HL-60 (cell line): ENCODE data around the gene GPR146.

Experiments used
- CTCF ChIP-seq: IDR thresholded peaks from one replicate; pipeline ENCODE4 v1.5.1; 2011; ENCODE audit warnings: low read length, control low read depth, inconsistent platforms; ENCODE audit not compliant: insufficient read depth
- POLR2AphosphoS5 ChIP-seq: IDR thresholded peaks from 2 replicates; pipeline ENCODE4 v1.6.1; 2012; ENCODE audit warnings: low read depth
- REST ChIP-seq: IDR thresholded peaks from 2 replicates; pipeline ENCODE4 v1.6.1; 2012; ENCODE audit warnings: low read depth; ENCODE audit not compliant: insufficient replicate concordance

GRCh38 chr7:1005303-1005702 is 39.0 kb upstream of the GPR146 start:
- no peak for TF ChIP-seq CTCF
- TF ChIP-seq POLR2AphosphoS5, result no peak
- TF ChIP-seq REST, result no peak
